Fibroblast of the conjunctiva (primary cell): Measurements from ENCODE around the gene CNTN5.

Experiments used
- DNase-seq: peaks from one replicate; pipeline ENCODE4 v3.0.0-alpha.2; 2010; ENCODE audit warnings: low read depth

CNTN5 gene

GRCh38 chr11:100095809-100096208, 1075.1 kb downstream of the CNTN5 start:
- DNase-seq = no peak

- no peak for DNase-seq
Observed at GRCh38 chr11:100098560-100098959, 1077.8 kb downstream of the CNTN5 start.

- no peak for DNase-seq
Observed at GRCh38 chr11:100105255-100105981, 1084.7 kb downstream of the CNTN5 start.

- no peak for DNase-seq
Observed at GRCh38 chr11:100105982-100106358, 1085.2 kb downstream of the CNTN5 start.

GRCh38 chr11:100119176-100119575, 1098.4 kb downstream of the CNTN5 start:
- DNase-seq = no peak

GRCh38 chr11:100133114-100133513, 1112.4 kb downstream of the CNTN5 start:
- no peak for DNase-seq

GRCh38 chr11:100141201-100141600, 1120.5 kb downstream of the CNTN5 start:
- DNase-seq = no peak

- DNase-seq = no peak
Observed at GRCh38 chr11:100151944-100152343, 1131.2 kb downstream of the CNTN5 start.

GRCh38 chr11:100152766-100153165, 1132.0 kb downstream of the CNTN5 start:
- no peak for DNase-seq

GRCh38 chr11:100163471-100163870, 1142.7 kb downstream of the CNTN5 start:
- no peak for DNase-seq

GRCh38 chr11:100174881-100175280, 1154.1 kb downstream of the CNTN5 start:
- no peak for DNase-seq

GRCh38 chr11:100176456-100176855, 1155.7 kb downstream of the CNTN5 start:
- no peak for DNase-seq

- DNase-seq = no peak
Observed at GRCh38 chr11:100177651-100178050, 1156.9 kb downstream of the CNTN5 start.

GRCh38 chr11:100182350-100182749, 1161.6 kb downstream of the CNTN5 start:
- DNase-seq = no peak

- DNase-seq = no peak
Observed at GRCh38 chr11:100182927-100183326, 1162.2 kb downstream of the CNTN5 start.

GRCh38 chr11:100185588-100185987, 1164.8 kb downstream of the CNTN5 start:
- no peak for DNase-seq

GRCh38 chr11:100188137-100188783, 1167.5 kb downstream of the CNTN5 start:
- DNase-seq = no peak

- DNase-seq = no peak
Observed at GRCh38 chr11:100190395-100190794, 1169.6 kb downstream of the CNTN5 start.

- DNase-seq = no peak
Observed at GRCh38 chr11:100192181-100192580, 1171.4 kb downstream of the CNTN5 start.

- peak; percentile 12 for DNase-seq
Observed at GRCh38 chr11:100203789-100204188, 1183.0 kb downstream of the CNTN5 start.

GRCh38 chr11:100205926-100206325, 1185.2 kb downstream of the CNTN5 start:
- no peak for DNase-seq

GRCh38 chr11:100208207-100208606, 1187.5 kb downstream of the CNTN5 start:
- no peak for DNase-seq

GRCh38 chr11:100214791-100215190, 1194.0 kb downstream of the CNTN5 start:
- DNase-seq = no peak

- no peak for DNase-seq
Observed at GRCh38 chr11:100220801-100221200, 1200.1 kb downstream of the CNTN5 start.
